ENCODE data around the gene MAP3K10.

MAP3K10 gene

GRCh38 chr19:40233811-40234389, 42.7 kb downstream of the MAP3K10 start:
- no peaks in the 10 kb centered on the region for H3K27me3 Mint-ChIP-seq
- H3K36me3 Mint-ChIP-seq, result peaks cover 3% of the 10 kb centered on the region
- H3K4me3 Mint-ChIP-seq, result no peak overlapping the region
- no peaks in the 10 kb centered on the region for H3K9me3 Mint-ChIP-seq
- no peak overlapping the region for H3K27ac Mint-ChIP-seq
- H3K4me1 Mint-ChIP-seq, result peaks cover 15% of the 10 kb centered on the region

- Mint-ChIP-seq H3K36me3 (peaks cover 3% of the 10 kb centered on the region), H3K4me3 (no peak overlapping the region), H3K27me3 (no peaks in the 10 kb centered on the region), H3K9me3 (no peaks in the 10 kb centered on the region), H3K4me1 (peaks cover 7% of the 10 kb centered on the region), H3K27ac (no peak overlapping the region)
Observed at GRCh38 chr19:40234429-40235237, 43.4 kb downstream of the MAP3K10 start.

GRCh38 chr19:40235238-40236025, 44.2 kb downstream of the MAP3K10 start:
- H3K36me3 Mint-ChIP-seq, result peaks cover 3% of the 10 kb centered on the region
- no peak overlapping the region for H3K27ac Mint-ChIP-seq
- H3K27me3 Mint-ChIP-seq, result no peaks in the 10 kb centered on the region
- H3K9me3 Mint-ChIP-seq, result no peaks in the 10 kb centered on the region
- H3K4me1 Mint-ChIP-seq, result no peaks in the 10 kb centered on the region
- H3K4me3 Mint-ChIP-seq, result no peak overlapping the region

GRCh38 chr19:40236026-40236355, 44.8 kb downstream of the MAP3K10 start:
- H3K4me3 Mint-ChIP-seq, result no peak overlapping the region
- no peaks in the 10 kb centered on the region for H3K4me1 Mint-ChIP-seq
- H3K9me3 Mint-ChIP-seq, result no peaks in the 10 kb centered on the region
- no peak overlapping the region for H3K27ac Mint-ChIP-seq
- H3K27me3 Mint-ChIP-seq, result no peaks in the 10 kb centered on the region
- H3K36me3 Mint-ChIP-seq, result peaks cover 3% of the 10 kb centered on the region

GRCh38 chr19:40236366-40236765, 45.1 kb downstream of the MAP3K10 start:
- H3K4me1 Mint-ChIP-seq, result no peaks in the 10 kb centered on the region
- H3K27ac Mint-ChIP-seq, result no peak overlapping the region
- H3K4me3 Mint-ChIP-seq, result no peak overlapping the region
- peaks cover 5% of the 10 kb centered on the region for H3K36me3 Mint-ChIP-seq
- no peaks in the 10 kb centered on the region for H3K9me3 Mint-ChIP-seq
- H3K27me3 Mint-ChIP-seq, result no peaks in the 10 kb centered on the region

- H3K27ac Mint-ChIP-seq, result no peak overlapping the region
- no peaks in the 10 kb centered on the region for H3K4me1 Mint-ChIP-seq
- no peaks in the 10 kb centered on the region for H3K27me3 Mint-ChIP-seq
- H3K36me3 Mint-ChIP-seq, result peaks cover 9% of the 10 kb centered on the region
- H3K4me3 Mint-ChIP-seq, result no peak overlapping the region
- H3K9me3 Mint-ChIP-seq, result no peaks in the 10 kb centered on the region
Observed at GRCh38 chr19:40237791-40238190, 46.6 kb downstream of the MAP3K10 start.

GRCh38 chr19:40238775-40239174, 47.5 kb downstream of the MAP3K10 start:
- H3K27me3 Mint-ChIP-seq, result no peaks in the 10 kb centered on the region
- no peaks in the 10 kb centered on the region for H3K9me3 Mint-ChIP-seq
- H3K36me3 Mint-ChIP-seq, result peaks cover 9% of the 10 kb centered on the region
- no peak overlapping the region for H3K4me3 Mint-ChIP-seq
- H3K27ac Mint-ChIP-seq, result no peak overlapping the region
- H3K4me1 Mint-ChIP-seq, result no peaks in the 10 kb centered on the region

GRCh38 chr19:40239415-40240226, 48.4 kb downstream of the MAP3K10 start:
- H3K36me3 Mint-ChIP-seq, result peaks cover 9% of the 10 kb centered on the region
- H3K4me3 Mint-ChIP-seq, result no peak overlapping the region
- no peaks in the 10 kb centered on the region for H3K9me3 Mint-ChIP-seq
- H3K4me1 Mint-ChIP-seq, result no peaks in the 10 kb centered on the region
- H3K27me3 Mint-ChIP-seq, result no peaks in the 10 kb centered on the region
- no peak overlapping the region for H3K27ac Mint-ChIP-seq

GRCh38 chr19:40240332-40240731, 49.1 kb downstream of the MAP3K10 start:
- Mint-ChIP-seq H3K27ac (no peak overlapping the region), H3K4me3 (no peak overlapping the region), H3K9me3 (no peaks in the 10 kb centered on the region), H3K27me3 (no peaks in the 10 kb centered on the region), H3K36me3 (peaks cover 9% of the 10 kb centered on the region), H3K4me1 (no peaks in the 10 kb centered on the region)

GRCh38 chr19:40241125-40241808, 50.0 kb downstream of the MAP3K10 start:
- no peaks in the 10 kb centered on the region for H3K9me3 Mint-ChIP-seq
- H3K4me1 Mint-ChIP-seq, result peaks cover 2% of the 10 kb centered on the region
- H3K36me3 Mint-ChIP-seq, result peaks cover 9% of the 10 kb centered on the region
- H3K4me3 Mint-ChIP-seq, result no peak overlapping the region
- H3K27me3 Mint-ChIP-seq, result no peaks in the 10 kb centered on the region
- no peak overlapping the region for H3K27ac Mint-ChIP-seq

GRCh38 chr19:40241809-40242384, 50.7 kb downstream of the MAP3K10 start:
- H3K36me3 Mint-ChIP-seq, result peaks cover 8% of the 10 kb centered on the region
- no peaks in the 10 kb centered on the region for H3K27me3 Mint-ChIP-seq
- H3K4me3 Mint-ChIP-seq, result no peak overlapping the region
- peaks cover 4% of the 10 kb centered on the region for H3K4me1 Mint-ChIP-seq
- no peak overlapping the region for H3K27ac Mint-ChIP-seq
- no peaks in the 10 kb centered on the region for H3K9me3 Mint-ChIP-seq

- Mint-ChIP-seq H3K9me3 (no peaks in the 10 kb centered on the region), H3K27me3 (no peaks in the 10 kb centered on the region), H3K36me3 (peaks cover 6% of the 10 kb centered on the region), H3K4me1 (peaks cover 4% of the 10 kb centered on the region), H3K4me3 (no peak overlapping the region), H3K27ac (no peak overlapping the region)
Observed at GRCh38 chr19:40242480-40242879, 51.3 kb downstream of the MAP3K10 start.

GRCh38 chr19:40243181-40243580, 52.0 kb downstream of the MAP3K10 start:
- Mint-ChIP-seq H3K27ac (no peak overlapping the region), H3K4me1 (peaks cover 8% of the 10 kb centered on the region), H3K9me3 (no peaks in the 10 kb centered on the region), H3K36me3 (peaks cover 6% of the 10 kb centered on the region), H3K27me3 (no peaks in the 10 kb centered on the region), H3K4me3 (no peak overlapping the region)

GRCh38 chr19:40244579-40245317, 53.5 kb downstream of the MAP3K10 start:
- Mint-ChIP-seq H3K27ac (no peak overlapping the region), H3K4me1 (peaks cover 16% of the 10 kb centered on the region), H3K9me3 (no peaks in the 10 kb centered on the region), H3K36me3 (peaks cover 7% of the 10 kb centered on the region), H3K27me3 (no peaks in the 10 kb centered on the region), H3K4me3 (no peak overlapping the region)
